Progenitor cell of endocrine pancreas (in vitro differentiated cells): ENCODE measurements around the gene SGMS2. TPM values are rescaled to one million over a fixed set of nuclear protein-coding genes. Genes with fewer than 3 reads are reported as not detected.

Experiments used
- DNase-seq: peaks from one replicate; pipeline ENCODE4 v3.0.0; 2021; ENCODE audit warnings: low spot score; ENCODE audit not compliant: unreplicated experiment
- H3K27ac Mint-ChIP-seq: 2 replicates; pipeline ENCODE4 v1.8.0; 2021; ENCODE audit warnings: mild to moderate bottlenecking, moderate library complexity, mixed read lengths
- H3K27me3 Mint-ChIP-seq: 2 replicates; pipeline ENCODE4 v1.8.0; 2021; ENCODE audit warnings: mixed read lengths
- H3K36me3 Mint-ChIP-seq: 2 replicates; pipeline ENCODE4 v1.8.0; 2022; ENCODE audit warnings: mixed read lengths; ENCODE audit not compliant: insufficient read depth
- H3K4me1 Mint-ChIP-seq: 2 replicates; pipeline ENCODE4 v1.8.0; 2021; ENCODE audit warnings: low read depth, mixed read lengths
- H3K4me3 Mint-ChIP-seq: 2 replicates; pipeline ENCODE4 v1.8.0; 2021; ENCODE audit warnings: low read depth, mild to moderate bottlenecking, moderate library complexity, mixed read lengths
- H3K9me3 Mint-ChIP-seq: 2 replicates; pipeline ENCODE4 v1.8.0; 2021; ENCODE audit warnings: low read depth, mixed read lengths
- CTCF ChIP-seq: fragments of 200-600 bp; sonication (generic); IDR thresholded peaks from one replicate; pipeline ENCODE4 v1.5.0; 2021; ENCODE audit warnings: antibody characterized with exemption, mild to moderate bottlenecking; ENCODE audit not compliant: unreplicated experiment
- total RNA-seq: library from RNA; stranded (reverse); gene quantifications from 2 replicates; pipeline ENCODE4 v1.2.1, GENCODE V29; 2021

Gene SGMS2
- total RNA-seq, 1 donor from 2014 or later, result 6.9 TPM

- Mint-ChIP-seq H3K4me3 (no peak overlapping the region), H3K36me3 (no peaks in the 10 kb centered on the region), H3K9me3 (no peaks in the 10 kb centered on the region), H3K27me3 (no peaks in the 10 kb centered on the region), H3K4me1 (no peaks in the 10 kb centered on the region), H3K27ac (no peak overlapping the region)
- no peak for TF ChIP-seq CTCF
- DNase-seq, result no peak
Measured at GRCh38 chr4:107804956-107805355, 19.8 kb upstream of the SGMS2 start.

GRCh38 chr4:107806196-107806595, 18.5 kb upstream of the SGMS2 start:
- Mint-ChIP-seq H3K4me1 (peaks cover 6% of the 10 kb centered on the region), H3K27me3 (no peaks in the 10 kb centered on the region), H3K36me3 (no peaks in the 10 kb centered on the region), H3K4me3 (no peak overlapping the region), H3K27ac (no peak overlapping the region), H3K9me3 (no peaks in the 10 kb centered on the region)
- TF ChIP-seq CTCF, result no peak
- no peak for DNase-seq

GRCh38 chr4:107808572-107808971, 16.2 kb upstream of the SGMS2 start:
- no peaks in the 10 kb centered on the region for H3K27me3 Mint-ChIP-seq
- TF ChIP-seq CTCF, result no peak

GRCh38 chr4:107809210-107809609, 15.5 kb upstream of the SGMS2 start:
- H3K27ac Mint-ChIP-seq, result no peak overlapping the region
- H3K4me3 Mint-ChIP-seq, result no peak overlapping the region
- TF ChIP-seq CTCF, result no peak
- no peak for DNase-seq
- H3K36me3 Mint-ChIP-seq, result no peaks in the 10 kb centered on the region
- H3K27me3 Mint-ChIP-seq, result no peaks in the 10 kb centered on the region
- H3K9me3 Mint-ChIP-seq, result no peaks in the 10 kb centered on the region
- peaks cover 7% of the 10 kb centered on the region for H3K4me1 Mint-ChIP-seq

More at GRCh38 chr4:107808572-107808971, 16.2 kb upstream of the SGMS2 start:
- no peak for DNase-seq
- Mint-ChIP-seq H3K9me3 (no peaks in the 10 kb centered on the region), H3K4me3 (no peak overlapping the region), H3K4me1 (peaks cover 7% of the 10 kb centered on the region), H3K36me3 (no peaks in the 10 kb centered on the region), H3K27ac (no peak overlapping the region)

GRCh38 chr4:107814758-107815157, 10.0 kb upstream of the SGMS2 start:
- no peak for TF ChIP-seq CTCF
- H3K9me3 Mint-ChIP-seq, result no peaks in the 10 kb centered on the region
- H3K27ac Mint-ChIP-seq, result no peak overlapping the region
- H3K27me3 Mint-ChIP-seq, result peaks cover 3% of the 10 kb centered on the region
- no peaks in the 10 kb centered on the region for H3K36me3 Mint-ChIP-seq
- no peak overlapping the region for H3K4me3 Mint-ChIP-seq
- DNase-seq, result no peak
- peaks cover 7% of the 10 kb centered on the region for H3K4me1 Mint-ChIP-seq
